K562 (cell line): ENCODE results near the gene NPR2. TPM values are rescaled to one million over a fixed set of nuclear protein-coding genes. Genes with fewer than 3 reads are reported as not detected.

Experiments
- ATAC-seq: fragments of 200-7000 bp; cut with Tn5 transposase; 3 replicates; pipeline ENCODE4 v1.9.1; 2020; ENCODE audit warnings: moderate library complexity
- BruUV-seq: library from RNA; stranded (reverse); fragments of 400-500 nt; replicated peaks from 2 replicates; lab custom pipeline; 2021; lab: Mats Ljungman, UMichigan
- CTCF ChIA-PET: fragments of 300-600 bp; formaldehyde crosslinking; extraction: SDS; loops from one replicate; lab custom pipeline; 2021; ENCODE audit warnings: low intra/inter-chr PET ratio; lab: Yijun Ruan, JAX
- POLR2A ChIA-PET: fragments of 300-600, 350-650 bp; sonication (Branson Sonifier 250); formaldehyde crosslinking; extraction: SDS; loops from one replicate; lab custom pipeline; 2021; ENCODE audit warnings: antibody characterized with exemption, inconsistent platforms; lab: Yijun Ruan, JAX
- DNase-seq, 4 experiments: peaks; one replicate each; pipeline versions ENCODE4 v3.0.0 to v3.0.0-alpha.2; 2011 to 2018; ENCODE audit warnings: low spot score in 3 of 4, mixed read lengths in 3 of 4; ENCODE audit errors: extremely low read depth in 1 of 4
- FAIRE-seq: peaks from 2 replicates; lab custom pipeline; 2011; peaks lifted over from hg19 to GRCh38; lab: Jason Lieb, UNC
- H2AFZ ChIP-seq: 2 replicates; pipeline ENCODE4 v1.6.0; 2011; ENCODE audit warnings: low read depth, low read length, control low read depth, inconsistent platforms
- H3K27ac ChIP-seq: fragments of 200-600 bp; 3 replicates; pipeline ENCODE4 v1.8.0; 2011; ENCODE audit warnings: low read depth, mild to moderate bottlenecking, control low read depth, inconsistent platforms, low read length, moderate library complexity, mixed read lengths; ENCODE audit errors: extremely low read depth
- H3K27me3 ChIP-seq, 2 experiments: fragments of 300-600 bp in 1 of 2; 2 replicates in 1 of 2; 3 replicates in 1 of 2; pipeline versions ENCODE4 v1.6.0 to v1.8.0; 2011; ENCODE audit warnings: inconsistent platforms in 2 of 2, low read length in 2 of 2, mild to moderate bottlenecking in 1 of 2, mixed read lengths in 1 of 2, moderate library complexity in 1 of 2; ENCODE audit not compliant: control insufficient read depth in 2 of 2, insufficient read depth in 2 of 2
- H3K36me3 ChIP-seq: fragments of 300-600 bp; 3 replicates; pipeline ENCODE4 v1.8.0; 2011; ENCODE audit warnings: mild to moderate bottlenecking, low read length, inconsistent platforms; ENCODE audit not compliant: control insufficient read depth, insufficient read depth
- H3K4me1 ChIP-seq, 2 experiments: fragments of 200-600 bp in 1 of 2; replicated peaks in 1 of 2; 2 replicates in 1 of 2; 3 replicates in 1 of 2; pipeline versions ENCODE4 v1.5.1 to v1.8.0; 2011; ENCODE audit warnings: inconsistent platforms in 2 of 2, low read length in 2 of 2, mild to moderate bottlenecking in 1 of 2, mixed read lengths in 1 of 2, moderate library complexity in 1 of 2; ENCODE audit not compliant: control insufficient read depth in 2 of 2, insufficient read depth in 2 of 2
- H3K4me2 ChIP-seq: 2 replicates; pipeline ENCODE4 v1.6.1; 2011; ENCODE audit warnings: low read length, control low read depth, inconsistent platforms, mixed read lengths; ENCODE audit not compliant: insufficient read depth
- H3K4me3 ChIP-seq: fragments of 200-600 bp; sonication (generic), shearing (Covaris generic); 2 replicates; pipeline ENCODE4 v1.5.1; 2016; ENCODE audit warnings: control low read depth, inconsistent platforms
- H3K79me2 ChIP-seq: fragments of 200-600 bp; 3 replicates; pipeline ENCODE4 v1.8.0; 2011; ENCODE audit warnings: low read length, inconsistent platforms; ENCODE audit not compliant: control insufficient read depth, insufficient read depth
- H3K9ac ChIP-seq, 2 experiments: 2 replicates each; pipeline versions ENCODE4 v1.6.0 to v1.6.1; 2011; ENCODE audit warnings: low read depth in 2 of 2, low read length in 2 of 2, control low read depth in 1 of 2, inconsistent platforms in 1 of 2, mild to moderate bottlenecking in 1 of 2, mixed read lengths in 1 of 2; ENCODE audit not compliant: insufficient read depth in 1 of 2
- H3K9me1 ChIP-seq: one replicate; pipeline ENCODE4 v1.6.0; 2011; ENCODE audit warnings: inconsistent platforms, mild to moderate bottlenecking, low read length, moderate library complexity; ENCODE audit not compliant: control insufficient read depth, insufficient read depth
- H3K9me3 ChIP-seq: replicated peaks from 2 replicates; pipeline ENCODE4 v1.5.1; 2011; ENCODE audit warnings: low read depth, low read length, inconsistent platforms; ENCODE audit not compliant: control insufficient read depth, insufficient read depth
- H4K20me1 ChIP-seq: replicated peaks from 2 replicates; pipeline ENCODE4 v1.6.1; 2011; ENCODE audit warnings: low read length, inconsistent platforms, mixed read lengths; ENCODE audit not compliant: control insufficient read depth, insufficient read depth
- BCL6 ChIP-seq: fragments of 250-450 bp; sonication (Bioruptor Pico); IDR thresholded peaks from 2 replicates; pipeline ENCODE4 v1.4.0; 2020
- KDM1A ChIP-seq, 2 experiments: fragments of 450-650 bp; IDR thresholded peaks; 2 replicates each; pipeline ENCODE4 v1.6.1; 2016; ENCODE audit warnings: mild to moderate bottlenecking in 2 of 2
- KDM5B ChIP-seq: fragments of 200-600 bp; sonication (generic); IDR thresholded peaks from 2 replicates; pipeline ENCODE4 v1.6.1; 2012; ENCODE audit warnings: low read depth, mild to moderate bottlenecking, moderate library complexity, low read length, control low read depth, inconsistent platforms; ENCODE audit not compliant: insufficient replicate concordance
- LARP7 ChIP-seq: fragments of 450-650 bp; IDR thresholded peaks from 2 replicates; pipeline ENCODE4 v1.6.1; 2016
- MAX ChIP-seq: sonication (generic); formaldehyde crosslinking; IDR thresholded peaks from 2 replicates; pipeline ENCODE4 v1.9.0; 2022; ENCODE audit warnings: mild to moderate bottlenecking, missing genetic modification reagents
- POLR3G ChIP-seq: IDR thresholded peaks from 2 replicates; pipeline ENCODE4 v1.6.1; 2011; ENCODE audit not compliant: insufficient read length, insufficient replicate concordance; ENCODE audit errors: extremely low read depth
- RNF2 ChIP-seq: sonication (generic); IDR thresholded peaks from 2 replicates; pipeline ENCODE4 v1.6.1; 2016
- TARDBP ChIP-seq: fragments of 450-650 bp; IDR thresholded peaks from 2 replicates; pipeline ENCODE4 v1.6.1; 2016
- TEAD1 ChIP-seq, 2 experiments: fragments of 450-650 bp in 1 of 2; sonication (generic) in 1 of 2; formaldehyde crosslinking; IDR thresholded peaks; 2 replicates each; pipeline versions ENCODE4 v1.4.0 to v1.8.0; 2020 to 2022; ENCODE audit warnings: mild to moderate bottlenecking in 2 of 2, missing genetic modification reagents in 1 of 2
- ZBTB1 ChIP-seq: sonication (generic); formaldehyde crosslinking; IDR thresholded peaks from 2 replicates; pipeline ENCODE4 v1.8.1; 2023; ENCODE audit warnings: missing genetic modification reagents, low read depth, mild to moderate bottlenecking, borderline replicate concordance
- ZBTB40 ChIP-seq, 2 experiments: fragments of 450-650 bp in 1 of 2; sonication (generic) in 1 of 2; formaldehyde crosslinking in 1 of 2; IDR thresholded peaks; 2 replicates each; pipeline versions ENCODE4 v1.7.1 to v1.9.0; 2016 to 2022; ENCODE audit warnings: inconsistent platforms in 1 of 2, mild to moderate bottlenecking in 1 of 2, missing genetic modification reagents in 1 of 2
- ZNF232 ChIP-seq: sonication (generic); formaldehyde crosslinking; IDR thresholded peaks from 2 replicates; pipeline ENCODE4 v1.8.0; 2022; ENCODE audit warnings: mild to moderate bottlenecking, missing genetic modification reagents
- WGBS: fragments of 100-300 bp; shearing (Covaris generic); methylation state at CpG from one replicate; pipeline ENCODE4 v1.1.6; 2016; ENCODE audit warnings: low coverage, mixed read lengths; ENCODE audit not compliant: insufficient coverage; ENCODE audit errors: missing lambda C conversion rate; 5-methylcytosine and 5-hydroxymethylcytosine counted together
- in situ Hi-C: fragments of 300-500 bp; cut with MboI; formaldehyde crosslinking; loops from 4 replicates; pipeline ENCODE4 v1.15.0; 2018; ENCODE audit warnings: inconsistent platforms, mixed read lengths
- intact Hi-C: fragments of 100-400 bp; cut with micrococcal nuclease; formaldehyde crosslinking; loops from 2 replicates; pipeline ENCODE4 v1.14.2; 2022
- polyA plus RNA-seq, 8 experiments: library from polyadenylated mRNA; depleted of rRNA in 4 of 8; stranded (reverse) in 5 of 8; unstranded in 3 of 8; fragments of >200 nt; fragmentation: Nextera tagmentation in 2 of 8; fragmentation: Illumina TruSeq in 1 of 8; extraction: Ambion mirVana in 2 of 8; extraction: Trizol in 1 of 8; gene quantifications; 2 replicates each; pipeline versions ENCODE4 v1.2.1 to v1.2.3, GENCODE V29; 2011 to 2014; ENCODE audit warnings: inconsistent platforms in 1 of 8, missing spikeins in 1 of 8
- total RNA-seq, 7 experiments: library from RNA; depleted of rRNA in 6 of 7; stranded (reverse); fragments of >200 nt in 6 of 7; fragmentation: Illumina TruSeq in 2 of 7; extraction: Trizol in 2 of 7; gene quantifications; 2 replicates each; pipeline versions ENCODE4 v1.2.1 to v1.2.3, GENCODE V29; 2011 to 2021; ENCODE audit warnings: low replicate concordance in 1 of 7

Gene NPR2
- total and polyA plus RNA-seq, 9 of the 15 experiments (the other 6 are each of a cell fraction or from before 2014, with no cell fraction given) = 2.4 to 12.9 (median 6.0) TPM

GRCh38 chr9:35814106-35814840, 22.9 kb downstream of the NPR2 start:
- Histone ChIP-seq H3K4me2 (peak overlapping the region; percentile 82), H2AFZ (peak overlapping the region; percentile 77), H3K9ac (peak overlapping the region; percentile 92 to 100), H3K79me2 (peaks cover 12% of the 10 kb centered on the region; the same call in 2 of the 3 replicates), H3K9me3 (no peaks in the 10 kb centered on the region; the same call in 1 of the 2 replicates), H3K27ac (peak overlapping the region; percentile 94), H3K4me3 (peak overlapping the region; percentile 66), H3K4me1 (peaks cover 17 to 31% of the 10 kb centered on the region in 2 experiments), H3K27me3 (no peaks in the 10 kb centered on the region), H3K36me3 (peaks cover 2% of the 10 kb centered on the region; the same call in 1 of the 3 replicates), H3K9me1 (peaks cover 4% of the 10 kb centered on the region), H4K20me1 (no peaks in the 10 kb centered on the region)
- intact Hi-C loops (loop anchor here (10.0 kb wide), 2 partner anchors 79 to 149 kb away; partner anchors contain the start of genes ARHGEF39, CREB3 and TLN1), in situ Hi-C loops (no loop called here)
- ChIA-PET CTCF (interaction anchor here (0.6 kb wide), 1 partner anchor 25 kb away, joined by 7 read pairs; no protein-coding TSS in a partner anchor), POLR2A (interaction anchor here (0.6 to 1.7 kb wide), 8 partner anchors 13 to 153 kb away, joined by 3 to 7 read pairs (median 4); no protein-coding TSS in a partner anchor)
- FAIRE-seq (peak; percentile 91), DNase-seq (peak in 2 of 4 experiments; percentile 62 to 77), ATAC-seq (peak; percentile 61)
- under 1% methylated on average over 11 of the region's 29 CpGs for WGBS
- TSS peak; percentile 87 for BruUV-seq
- TF ChIP-seq LARP7 = no peak
- 0 out of 2 replicates have a peak, but pooled peaks have one; percentile 22 for TF ChIP-seq ZBTB40 (IDR thresholded peaks at IDR 0.05)
- TF ChIP-seq ZBTB40 (CRISPR knock-in tag; IDR thresholded peaks at IDR 0.05) = no peak
- peak; percentile 52; the same call in 1 of the 2 replicates for TF ChIP-seq ZNF232 (CRISPR knock-in tag)
- TF ChIP-seq BCL6 (CRISPR knock-in tag) = no peak
- TF ChIP-seq TEAD1 (CRISPR knock-in tag; IDR thresholded peaks at IDR 0.05) = 0 out of 4 replicates have a peak, but pooled peaks of 1 of the 2 experiments have one; percentile 36
- TF ChIP-seq POLR3G = no peak
- no peak for TF ChIP-seq KDM1A (IDR thresholded peaks at IDR 0.05)
- peak; percentile 58; the same call in 1 of the 2 replicates for TF ChIP-seq MAX (CRISPR knock-in tag)
- TF ChIP-seq ZBTB1 = no peak
- no peak for TF ChIP-seq TARDBP
- TF ChIP-seq KDM5B = no peak
- TF ChIP-seq RNF2 = no peak
